B cell (primary cell): Measurements from ENCODE around the gene NOXA1. TPM values are rescaled to one million over a fixed set of nuclear protein-coding genes. Genes with fewer than 3 reads are reported as not detected.

Experiments
- ATAC-seq: fragments of 200-7000 bp; cut with Tn5 transposase; one replicate; pipeline ENCODE4 v1.10.0; 2021; ENCODE audit warnings: low read depth, mild to moderate bottlenecking, moderate number of reproducible peaks, moderate library complexity
- CTCF ChIA-PET: fragments of 350-600 bp; sonication (Branson Sonifier 250); formaldehyde crosslinking; loops from one replicate; lab custom pipeline; 2021; ENCODE audit warnings: antibody characterized with exemption, inconsistent platforms; lab: Charles Lee
- POLR2A ChIA-PET: fragments of 350-600 bp; sonication (Branson Sonifier 250); formaldehyde crosslinking; loops from one replicate; lab custom pipeline; 2021; ENCODE audit warnings: antibody characterized with exemption; lab: Charles Lee
- DNase-seq: peaks from one replicate; pipeline ENCODE4 v3.0.0; 2013
- H2AFZ ChIP-seq: 2 replicates; pipeline ENCODE4 v1.6.1; 2012; ENCODE audit warnings: mild to moderate bottlenecking, low read depth, low read length; ENCODE audit not compliant: insufficient read depth, poor library complexity, severe bottlenecking
- H3K27ac ChIP-seq, 2 donors: 1 replicate in 1 of 2; 2 replicates in 1 of 2; pipeline ENCODE4 v1.5.1; 2012 to 2013; ENCODE audit warnings: low read length in 2 of 2, mild to moderate bottlenecking in 2 of 2, moderate library complexity in 1 of 2
- H3K27me3 ChIP-seq, 4 experiments: fragments of 200-600 bp in 1 of 4; sonication (generic) in 1 of 4; replicated peaks in 1 of 4; 1 replicate in 2 of 4; 2 replicates in 2 of 4; pipeline versions ENCODE4 v1.6.1 to v1.7.0; 2013 to 2016; ENCODE audit warnings: low read length in 3 of 4, mild to moderate bottlenecking in 2 of 4, mixed read lengths in 1 of 4, moderate library complexity in 1 of 4; ENCODE audit not compliant: insufficient read depth in 4 of 4, control insufficient read depth in 3 of 4; ENCODE audit errors: control extremely low read depth in 1 of 4
- H3K36me3 ChIP-seq, 2 experiments: replicated peaks in 1 of 2; 1 replicate in 1 of 2; 2 replicates in 1 of 2; pipeline versions ENCODE4 v1.6.1 to v1.7.1; 2013; ENCODE audit warnings: low read length in 1 of 2; ENCODE audit not compliant: insufficient read depth in 2 of 2, control insufficient read depth in 1 of 2; ENCODE audit errors: control extremely low read depth in 1 of 2, extremely low read depth in 1 of 2
- H3K4me1 ChIP-seq, 2 donors: fragments of 200-600 bp in 1 of 2; sonication (generic) in 1 of 2; 1 replicate in 1 of 2; 2 replicates in 1 of 2; pipeline versions ENCODE4 v1.5.1 to v1.6.1; 2013 to 2017; ENCODE audit warnings: low read length in 2 of 2; ENCODE audit not compliant: control insufficient read depth in 2 of 2, insufficient read depth in 2 of 2
- H3K4me2 ChIP-seq: replicated peaks from 2 replicates; pipeline ENCODE3; 2012; ENCODE audit warnings: mild to moderate bottlenecking, low read depth, low read length; ENCODE audit not compliant: poor library complexity, severe bottlenecking
- H3K4me3 ChIP-seq, 5 experiments: fragments of 200-600 bp in 1 of 5; sonication (generic) in 1 of 5; 1 replicate in 3 of 5; 2 replicates in 2 of 5; pipeline versions ENCODE4 v1.5.1 to v1.7.0; 2011 to 2016; ENCODE audit warnings: low read length in 4 of 5, mild to moderate bottlenecking in 4 of 5, low read depth in 2 of 5, control low read depth in 1 of 5, moderate library complexity in 1 of 5; ENCODE audit not compliant: insufficient read depth in 1 of 5; ENCODE audit errors: control extremely low read depth in 1 of 5, extremely low read depth in 1 of 5
- H3K79me2 ChIP-seq: fragments of 200-600 bp; sonication (generic); one replicate; pipeline ENCODE4 v1.6.0; 2016; ENCODE audit warnings: low read length; ENCODE audit not compliant: control insufficient read depth, insufficient read depth
- H3K9ac ChIP-seq: fragments of 200-600 bp; sonication (generic); 2 replicates; pipeline ENCODE4 v1.6.1; 2017; ENCODE audit warnings: mild to moderate bottlenecking, low read length, moderate library complexity
- H3K9me3 ChIP-seq, 3 donors: one replicate each; pipeline versions ENCODE4 v1.6.1 to v1.7.1; 2013; ENCODE audit warnings: low read length in 2 of 3; ENCODE audit not compliant: control insufficient read depth in 2 of 3, insufficient read depth in 1 of 3; ENCODE audit errors: control extremely low read depth in 1 of 3
- H4K20me1 ChIP-seq: 2 replicates; pipeline ENCODE4 v1.6.0; 2012; ENCODE audit warnings: mild to moderate bottlenecking, low read length; ENCODE audit not compliant: insufficient read depth, control insufficient read depth, poor library complexity, severe bottlenecking
- H3K27ac Mint-ChIP-seq: one replicate; pipeline ENCODE4 v1.8.0; 2021; ENCODE audit warnings: mixed read lengths
- H3K27me3 Mint-ChIP-seq: one replicate; pipeline ENCODE4 v1.8.0; 2021; ENCODE audit warnings: mixed read lengths
- H3K4me1 Mint-ChIP-seq: one replicate; pipeline ENCODE4 v1.8.0; 2021; ENCODE audit warnings: mixed read lengths
- H3K4me3 Mint-ChIP-seq: one replicate; pipeline ENCODE4 v1.8.0; 2021; ENCODE audit warnings: mixed read lengths
- H3K9me3 Mint-ChIP-seq: one replicate; pipeline ENCODE4 v1.8.0; 2022; ENCODE audit warnings: mixed read lengths; ENCODE audit not compliant: insufficient read depth
- EZH2 ChIP-seq: IDR thresholded peaks from 2 replicates; pipeline ENCODE4 v1.6.1; 2012; ENCODE audit warnings: borderline replicate concordance, low read depth, mild to moderate bottlenecking, moderate library complexity, low read length; ENCODE audit not compliant: insufficient read depth, poor library complexity, severe bottlenecking
- WGBS: methylation state at CpG from one replicate; pipeline ENCODE4 v1.1.5; 2013; ENCODE audit warnings: missing lambda C conversion rate; ENCODE audit not compliant: insufficient coverage; 5-methylcytosine and 5-hydroxymethylcytosine counted together
- intact Hi-C: fragments of 100-400 bp; cut with micrococcal nuclease; formaldehyde crosslinking; loops from one replicate; pipeline ENCODE4 v1.10.0; 2022
- polyA plus RNA-seq: library from polyadenylated mRNA; depleted of rRNA; stranded (reverse); fragments of >200 nt; gene quantifications from 2 replicates; pipeline ENCODE4 v1.2.3, GENCODE V29; 2012
- total RNA-seq, 2 donors: library from RNA; stranded (reverse); fragments of 120-200 nt in 1 of 2; gene quantifications; 1 replicate in 1 of 2; 2 replicates in 1 of 2; pipeline versions ENCODE4 v1.2.3 to v1.2.4, GENCODE V29; 2013 to 2022
- TF ChIP-seq, protein P1 (sequence below): fragments of 200-600 bp; IDR thresholded peaks from one replicate; pipeline ENCODE4 v1.8.0; 2022; ENCODE audit warnings: antibody characterized with exemption, mild to moderate bottlenecking

NOXA1 gene
- total and polyA plus RNA-seq, 2 donors (not counting 1 experiment from before 2014, with no cell fraction given), result 5.7 to 7.7 TPM

DNA sequence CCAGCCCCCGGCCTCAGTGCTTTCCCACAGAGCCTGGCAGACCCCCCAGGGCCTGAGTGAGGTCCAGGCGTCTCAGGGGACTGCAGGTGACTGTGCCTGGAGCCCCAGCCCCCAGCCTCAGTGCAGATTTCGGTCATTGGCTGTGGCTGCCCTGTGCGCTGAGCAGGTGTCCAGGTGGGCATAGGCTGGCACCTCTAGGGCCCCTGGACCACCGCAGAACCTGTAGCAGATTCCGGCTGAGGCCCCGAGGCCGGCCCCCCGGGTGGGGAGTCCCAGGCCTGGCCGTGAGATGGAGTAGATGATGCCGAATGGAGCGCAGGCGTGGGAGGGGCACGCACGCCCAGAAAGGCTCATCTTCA lies 12.3 kb upstream of the NOXA1 start:
- H2AFZ ChIP-seq, result no peak overlapping the region
- no peaks in the 10 kb centered on the region for H3K36me3 ChIP-seq
- peaks cover 23% of the 10 kb centered on the region for H3K79me2 ChIP-seq
- H3K4me2 ChIP-seq, result peak overlapping the region; percentile 65
- peaks cover 0 to 2% (median 0%) of the 10 kb centered on the region in 3 donors for H3K9me3 ChIP-seq
- Mint-ChIP-seq H3K27ac (no peak overlapping the region), H3K4me1 (peaks cover 17% of the 10 kb centered on the region), H3K9me3 (no peaks in the 10 kb centered on the region), H3K4me3 (no peak overlapping the region), H3K27me3 (no peaks in the 10 kb centered on the region)
- ATAC-seq (no peak), DNase-seq (no peak)
- H3K4me1 ChIP-seq, result peaks cover 18 to 32% of the 10 kb centered on the region in 2 donors
- intact Hi-C loops, result no loop called here
- H4K20me1 ChIP-seq, result peaks cover 62% of the 10 kb centered on the region
- H3K9ac ChIP-seq, result no peak overlapping the region
- H3K27ac ChIP-seq, result no peak overlapping the region
- CTCF ChIA-PET, result no interaction called here
- POLR2A ChIA-PET, result no interaction called here
- WGBS, result 76% methylated on average over 12 of the region's 15 CpGs
- H3K27me3 ChIP-seq, result peaks cover 0 to 27% (median 10%) of the 10 kb centered on the region in 4 experiments
- no peak for TF ChIP-seq EZH2
- TF ChIP-seq, protein P1, sequence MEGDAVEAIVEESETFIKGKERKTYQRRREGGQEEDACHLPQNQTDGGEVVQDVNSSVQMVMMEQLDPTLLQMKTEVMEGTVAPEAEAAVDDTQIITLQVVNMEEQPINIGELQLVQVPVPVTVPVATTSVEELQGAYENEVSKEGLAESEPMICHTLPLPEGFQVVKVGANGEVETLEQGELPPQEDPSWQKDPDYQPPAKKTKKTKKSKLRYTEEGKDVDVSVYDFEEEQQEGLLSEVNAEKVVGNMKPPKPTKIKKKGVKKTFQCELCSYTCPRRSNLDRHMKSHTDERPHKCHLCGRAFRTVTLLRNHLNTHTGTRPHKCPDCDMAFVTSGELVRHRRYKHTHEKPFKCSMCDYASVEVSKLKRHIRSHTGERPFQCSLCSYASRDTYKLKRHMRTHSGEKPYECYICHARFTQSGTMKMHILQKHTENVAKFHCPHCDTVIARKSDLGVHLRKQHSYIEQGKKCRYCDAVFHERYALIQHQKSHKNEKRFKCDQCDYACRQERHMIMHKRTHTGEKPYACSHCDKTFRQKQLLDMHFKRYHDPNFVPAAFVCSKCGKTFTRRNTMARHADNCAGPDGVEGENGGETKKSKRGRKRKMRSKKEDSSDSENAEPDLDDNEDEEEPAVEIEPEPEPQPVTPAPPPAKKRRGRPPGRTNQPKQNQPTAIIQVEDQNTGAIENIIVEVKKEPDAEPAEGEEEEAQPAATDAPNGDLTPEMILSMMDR, result no peak
- H3K4me3 ChIP-seq, result no peak overlapping the region

DNA sequence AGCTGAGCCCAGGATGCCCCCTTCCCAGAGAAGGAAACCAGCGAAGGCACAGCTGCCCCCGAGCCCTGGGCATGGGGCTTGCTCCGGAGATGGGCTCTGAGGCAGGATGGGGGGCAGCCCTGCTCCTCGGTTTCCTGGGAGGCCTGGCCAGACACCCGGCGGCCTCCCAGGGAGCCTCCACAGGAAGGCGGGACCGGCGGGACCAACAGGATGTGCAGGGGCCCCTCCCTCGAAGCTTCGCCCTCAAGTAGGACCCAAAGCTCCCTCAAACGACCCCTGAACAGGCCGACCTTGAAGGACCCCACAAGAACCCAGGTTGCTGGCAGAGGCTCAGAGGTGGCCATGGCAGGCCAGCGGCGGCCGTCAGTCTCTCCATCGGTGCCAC lies 11.9 kb upstream of the NOXA1 start:
- Histone ChIP-seq H3K27me3 (peaks cover 0 to 26% (median 10%) of the 10 kb centered on the region in 4 experiments), H4K20me1 (peaks cover 62% of the 10 kb centered on the region), H3K4me3 (no peak overlapping the region), H3K27ac (no peak overlapping the region), H3K9me3 (peaks cover 0 to 2% (median 0%) of the 10 kb centered on the region in 3 donors), H3K4me2 (peak overlapping the region; percentile 65), H2AFZ (no peak overlapping the region), H3K9ac (no peak overlapping the region), H3K4me1 (peaks cover 18 to 32% of the 10 kb centered on the region in 2 donors), H3K36me3 (no peaks in the 10 kb centered on the region), H3K79me2 (peaks cover 23% of the 10 kb centered on the region)
- no peak for ATAC-seq
- H3K27ac Mint-ChIP-seq, result no peak overlapping the region
- peaks cover 17% of the 10 kb centered on the region for H3K4me1 Mint-ChIP-seq
- H3K27me3 Mint-ChIP-seq, result no peaks in the 10 kb centered on the region
- no peak for DNase-seq
- ChIA-PET POLR2A (no interaction called here), CTCF (no interaction called here)
- H3K4me3 Mint-ChIP-seq, result peak overlapping the region; percentile 37
- intact Hi-C loops, result no loop called here
- 17% methylated on average over 13 of the region's 17 CpGs for WGBS
- H3K9me3 Mint-ChIP-seq, result no peaks in the 10 kb centered on the region
- TF ChIP-seq, protein P1, result no peak
- no peak for TF ChIP-seq EZH2
